ENCODE results near the gene SRSF2.

- TF ChIP-seq CTCF (IDR thresholded peaks at IDR 0.05) = no peak
- no peak for TF ChIP-seq POLR2A (IDR thresholded peaks at IDR 0.05)
Measured at GRCh38 chr17:76721463-76721862, 15.7 kb downstream of the SRSF2 start.

Measured in testis (tissue), 2 donors.